Epidermal melanocyte (primary cell): ENCODE measurements around the gene FBH1.
"Not testable (repeated sequence)": the region's sequence is repeated elsewhere in the genome, so short reads cannot be mapped to it uniquely, and the experiment has no call there.

ENCODE experiments used
- DNase-seq: peaks from one replicate; pipeline ENCODE4 v3.0.0; 2011; ENCODE audit warnings: low spot score; ENCODE audit not compliant: insufficient read length

Gene FBH1

DNA sequence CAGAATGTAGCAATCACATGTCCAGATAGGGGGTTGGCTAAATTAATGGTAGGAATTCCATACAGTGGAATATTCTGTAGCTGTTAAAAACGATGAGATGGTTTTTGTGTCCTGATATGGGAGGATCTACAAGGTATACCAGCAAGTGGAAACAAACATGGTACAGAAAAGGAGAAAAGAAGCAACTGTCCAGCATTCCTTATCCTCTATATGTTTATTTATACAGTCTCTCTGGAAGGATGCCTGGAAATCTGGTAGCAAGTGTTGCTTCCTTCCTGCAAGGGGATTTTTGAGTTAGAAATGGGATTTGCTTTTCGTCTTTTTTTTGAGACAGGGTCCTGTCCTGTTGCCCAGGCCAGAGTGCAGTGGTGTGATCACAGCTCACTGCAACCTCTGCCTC is 68.0 kb downstream of the FBH1 start:
- no peak for DNase-seq

DNA sequence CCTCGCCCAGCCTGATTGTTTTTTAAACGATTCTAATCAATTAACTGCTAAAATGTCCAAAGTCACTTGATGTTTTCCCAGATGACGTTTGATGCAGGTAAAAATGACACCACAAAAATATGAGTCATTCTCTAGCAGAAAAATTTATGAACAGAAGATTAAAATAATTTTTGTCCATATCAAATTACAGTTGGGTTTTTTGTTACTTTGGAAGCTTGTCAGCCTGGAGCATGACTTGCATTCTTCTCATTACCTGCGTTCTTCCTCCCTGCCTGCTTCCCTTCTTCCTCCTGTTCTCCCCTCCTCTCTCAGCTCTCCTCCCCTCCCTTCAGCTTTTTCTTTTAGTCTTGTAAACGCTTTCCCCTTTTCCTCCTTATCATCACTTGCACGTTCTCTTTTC is 68.6 kb downstream of the FBH1 start:
- no peak for DNase-seq

DNA sequence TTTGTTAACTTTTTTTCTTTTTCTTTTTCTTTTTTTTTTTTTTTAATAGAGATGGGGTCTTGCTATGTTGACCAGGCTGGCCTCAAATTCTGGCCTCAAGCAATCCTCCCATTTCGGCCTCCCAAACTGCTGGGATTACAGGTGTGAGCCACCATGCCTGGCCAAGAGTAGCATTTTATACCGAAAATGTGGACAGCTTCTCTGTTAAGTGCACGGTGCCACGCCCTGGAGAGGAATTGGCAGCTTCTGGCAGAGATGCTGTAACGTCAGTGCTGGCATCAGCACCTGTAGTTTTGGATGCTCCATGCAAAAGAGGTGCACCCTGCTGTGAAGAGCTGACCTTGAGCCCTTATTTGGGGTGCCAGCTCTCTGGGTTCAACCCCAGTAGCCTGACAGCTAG is 69.1 kb downstream of the FBH1 start:
- DNase-seq, result no peak

DNA sequence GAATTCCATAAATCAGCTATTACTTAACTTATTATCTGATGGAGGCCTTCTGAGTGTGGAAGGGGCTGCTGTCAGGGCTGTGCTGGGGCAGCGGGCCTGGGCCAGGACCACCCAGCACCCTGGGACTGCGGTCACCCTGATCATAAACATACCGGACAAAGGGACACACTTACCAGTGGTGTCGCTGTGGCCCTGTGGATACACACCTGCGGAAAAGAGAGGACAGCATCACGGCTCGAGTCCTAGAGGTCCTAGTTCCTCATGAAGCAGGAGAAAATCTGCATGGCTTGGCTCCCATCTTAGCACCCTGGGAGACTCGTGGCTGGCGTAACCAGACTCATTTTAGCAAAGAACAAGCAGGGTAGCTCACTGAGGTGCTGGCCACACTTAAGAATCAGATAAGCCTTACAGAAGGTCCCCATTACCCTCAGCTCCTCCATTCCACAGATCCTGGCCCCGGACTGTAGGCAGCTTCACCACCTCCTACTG is 69.6 kb downstream of the FBH1 start:
- DNase-seq, result no peak

DNA sequence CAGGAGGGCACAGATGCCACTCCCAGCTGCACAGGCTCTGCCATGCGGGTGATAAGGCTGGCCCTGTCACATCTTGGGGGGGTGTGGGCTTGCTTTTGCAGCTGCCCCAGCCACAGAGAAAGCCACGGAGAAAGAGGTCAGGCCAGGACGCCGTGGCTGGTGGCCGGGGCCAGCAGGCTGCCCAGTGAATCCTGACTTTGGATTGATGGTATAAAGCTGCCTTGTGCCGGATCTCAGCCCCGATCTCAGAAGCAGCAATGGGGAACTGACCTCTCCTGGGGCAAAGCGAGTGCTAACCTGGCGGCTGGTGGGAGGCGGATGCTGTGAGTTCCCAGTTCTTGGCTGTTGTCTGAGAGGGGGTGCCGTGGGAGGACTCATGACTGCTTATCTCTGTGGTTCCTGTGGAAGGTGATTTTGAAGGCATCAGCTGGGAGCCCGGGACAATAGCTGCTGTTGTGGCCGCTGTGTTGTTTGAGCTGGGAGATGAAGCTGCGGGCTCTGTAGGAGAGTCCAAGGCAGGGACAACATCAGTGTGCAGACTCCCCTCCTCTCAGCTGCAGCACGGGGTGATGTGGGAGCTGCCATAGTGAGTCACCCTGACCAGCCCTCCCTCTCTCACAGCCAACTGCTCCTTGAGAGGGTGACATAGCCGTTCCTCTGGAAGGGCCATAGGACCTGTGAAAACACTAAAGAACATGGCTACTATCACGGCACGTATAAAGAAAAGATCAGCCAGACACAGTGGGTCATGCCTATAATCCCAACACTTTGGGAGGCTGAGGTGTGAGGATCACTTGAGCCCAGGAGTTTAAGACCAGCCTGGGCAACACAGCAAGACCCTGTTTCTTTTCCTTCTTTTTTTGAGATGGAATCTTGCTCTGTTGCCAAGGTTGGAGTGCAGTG is 70.3 kb downstream of the FBH1 start:
- no peak for DNase-seq

DNA sequence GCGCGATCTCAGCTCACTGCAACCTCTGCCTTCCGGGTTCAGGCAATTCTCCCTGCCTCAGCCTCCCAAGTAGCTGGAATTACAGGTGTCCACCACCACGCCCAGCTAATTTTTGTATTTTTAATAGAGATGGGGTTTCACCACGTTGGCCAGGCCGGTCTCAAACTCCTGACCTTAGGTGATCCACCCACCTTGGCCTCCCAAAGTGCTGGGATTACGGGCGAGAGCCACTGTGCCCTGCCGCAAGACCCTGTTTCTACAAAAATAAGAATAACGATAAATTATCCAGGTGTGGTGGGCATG is 70.9 kb downstream of the FBH1 start:
- not testable (repeated sequence) for DNase-seq

DNA sequence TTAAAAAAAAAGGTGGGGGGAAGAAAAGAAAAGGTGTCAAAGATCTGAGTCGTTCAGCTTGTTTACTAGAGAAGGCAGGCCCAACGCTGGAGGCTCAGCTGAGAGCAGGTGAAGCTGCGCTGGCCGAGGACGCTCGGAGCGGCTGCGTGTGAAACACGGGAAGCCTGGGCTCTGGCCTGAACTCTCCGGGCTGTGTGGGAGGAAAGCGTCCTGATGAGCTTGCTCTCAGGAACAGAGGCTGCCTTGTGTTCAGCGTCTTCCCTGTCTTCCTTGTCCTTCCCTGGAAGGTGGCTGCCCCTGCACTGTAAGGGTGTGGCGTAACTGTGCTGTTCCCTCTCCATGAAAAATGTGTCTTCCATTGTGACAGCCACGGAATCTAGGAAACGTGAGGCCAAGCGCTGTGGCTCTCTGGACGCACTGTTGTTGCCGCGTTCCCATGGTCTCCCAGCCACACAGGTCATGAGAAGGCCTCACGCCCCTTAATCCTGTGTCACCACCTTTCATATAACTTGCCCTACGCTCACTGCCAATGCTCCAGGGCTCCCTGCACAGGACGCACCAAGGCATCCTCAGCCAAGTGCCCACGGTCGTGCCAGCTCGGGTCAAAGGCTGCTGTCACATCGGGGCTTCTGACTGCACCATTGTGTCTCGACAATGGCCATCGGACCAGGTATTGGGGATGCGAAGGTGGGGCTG is 71.5 kb downstream of the FBH1 start:
- no peak for DNase-seq

DNA sequence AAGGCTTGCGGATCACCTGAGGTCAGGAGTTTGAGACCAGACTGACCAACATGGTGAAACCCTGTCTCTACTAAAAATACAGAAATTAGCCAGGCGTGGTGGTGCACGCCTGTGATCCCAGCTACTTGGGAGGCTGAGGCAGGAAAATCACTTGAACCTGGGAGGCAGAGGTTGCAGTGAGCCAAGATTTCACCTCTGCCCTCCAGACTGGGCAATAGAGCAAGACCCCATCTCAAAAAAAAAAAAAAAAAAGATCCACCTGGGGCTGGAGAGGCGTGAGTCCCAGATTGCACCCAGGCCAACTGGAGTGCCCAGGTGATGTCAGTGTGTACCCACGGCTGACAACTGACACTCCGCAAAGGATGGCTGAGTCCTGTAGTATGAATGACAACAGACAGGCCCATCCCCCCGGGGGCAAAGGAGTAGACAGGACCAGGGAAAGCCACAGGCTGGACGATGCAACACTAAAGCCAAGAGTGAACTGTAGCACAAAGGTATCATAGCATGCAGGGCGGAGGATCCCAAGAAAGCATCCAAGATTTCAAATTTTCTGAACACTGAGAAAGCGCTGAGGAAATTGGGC is 72.4 kb downstream of the FBH1 start:
- DNase-seq, result not testable (repeated sequence)

DNA sequence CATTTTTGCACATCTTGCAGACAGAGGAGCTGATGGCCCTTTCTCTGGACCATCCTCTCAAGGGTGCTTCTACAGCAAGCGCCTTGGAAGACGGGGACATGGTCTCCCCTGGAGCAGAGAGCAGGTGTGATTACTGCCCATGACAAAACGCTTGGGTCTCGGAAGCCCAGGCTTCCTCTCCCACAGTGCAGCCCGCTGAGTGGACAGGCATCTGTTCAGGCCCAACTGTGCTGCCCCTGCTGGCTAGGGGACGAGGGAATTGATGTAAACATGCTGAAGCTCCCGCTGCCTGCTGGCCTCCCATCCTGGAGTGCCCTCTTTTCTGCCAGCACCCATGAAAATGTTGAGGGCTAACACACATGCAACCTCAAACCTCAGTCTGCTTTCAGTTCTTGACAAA is 73.0 kb downstream of the FBH1 start:
- no peak for DNase-seq

DNA sequence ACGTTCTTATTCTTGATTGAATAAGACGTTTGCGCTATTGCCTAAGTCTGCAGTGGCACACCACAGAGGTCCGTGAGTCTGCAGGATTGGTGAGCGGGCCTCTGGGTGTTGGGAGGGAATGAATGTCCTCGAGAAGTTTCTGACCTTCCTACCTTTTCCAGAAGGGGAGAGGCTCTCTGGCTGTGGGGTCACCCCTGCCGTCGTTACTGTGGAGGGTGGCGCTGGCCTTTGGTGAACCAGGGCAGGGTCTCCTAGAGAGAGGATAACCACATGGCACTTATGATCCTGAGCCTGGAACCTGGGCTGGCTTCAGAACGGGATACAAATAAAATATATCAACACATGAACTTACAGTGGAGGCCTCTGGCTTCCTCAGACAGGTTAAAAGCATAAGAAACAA is 73.5 kb downstream of the FBH1 start:
- DNase-seq, result no peak

DNA sequence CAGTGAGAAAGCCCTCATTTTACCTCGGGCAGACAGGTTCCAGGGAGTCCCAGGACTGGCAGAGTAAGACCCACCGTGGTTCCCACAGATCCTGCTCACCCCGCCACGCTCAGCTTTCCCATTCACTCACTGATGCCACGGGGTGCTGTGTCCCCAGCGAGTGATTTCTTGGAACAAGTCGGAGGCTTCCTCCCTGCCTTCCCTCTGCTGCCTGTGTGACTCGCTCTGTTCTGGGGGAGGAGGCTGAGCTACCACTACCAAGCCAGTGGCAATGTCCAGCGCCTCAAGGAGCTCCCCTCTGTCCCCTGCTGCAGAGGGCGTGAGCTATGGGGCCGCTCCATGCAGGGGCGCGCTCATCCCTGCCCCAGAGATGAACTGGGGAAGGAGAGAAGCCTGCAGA is 74.7 kb downstream of the FBH1 start:
- DNase-seq, result no peak

DNA sequence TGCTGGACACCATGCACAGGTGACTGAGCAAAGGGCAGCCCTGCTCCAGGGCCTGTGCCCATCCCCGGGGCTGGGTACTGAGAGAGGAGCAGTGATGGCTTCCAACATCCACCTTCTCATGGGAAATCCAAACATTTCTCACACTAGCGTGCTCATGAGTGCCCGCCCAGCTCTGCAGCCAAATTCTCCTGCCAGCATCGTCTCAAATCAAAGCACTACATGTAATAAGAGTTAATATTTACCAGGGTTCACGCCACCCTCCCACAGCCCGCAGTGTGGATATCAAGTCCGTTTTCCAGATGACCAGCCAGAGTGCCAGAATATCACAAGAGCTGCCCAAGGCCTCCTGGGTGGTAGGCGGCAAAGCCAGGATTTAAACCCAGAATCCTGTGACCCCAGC is 75.2 kb downstream of the FBH1 start:
- DNase-seq, result no peak

DNA sequence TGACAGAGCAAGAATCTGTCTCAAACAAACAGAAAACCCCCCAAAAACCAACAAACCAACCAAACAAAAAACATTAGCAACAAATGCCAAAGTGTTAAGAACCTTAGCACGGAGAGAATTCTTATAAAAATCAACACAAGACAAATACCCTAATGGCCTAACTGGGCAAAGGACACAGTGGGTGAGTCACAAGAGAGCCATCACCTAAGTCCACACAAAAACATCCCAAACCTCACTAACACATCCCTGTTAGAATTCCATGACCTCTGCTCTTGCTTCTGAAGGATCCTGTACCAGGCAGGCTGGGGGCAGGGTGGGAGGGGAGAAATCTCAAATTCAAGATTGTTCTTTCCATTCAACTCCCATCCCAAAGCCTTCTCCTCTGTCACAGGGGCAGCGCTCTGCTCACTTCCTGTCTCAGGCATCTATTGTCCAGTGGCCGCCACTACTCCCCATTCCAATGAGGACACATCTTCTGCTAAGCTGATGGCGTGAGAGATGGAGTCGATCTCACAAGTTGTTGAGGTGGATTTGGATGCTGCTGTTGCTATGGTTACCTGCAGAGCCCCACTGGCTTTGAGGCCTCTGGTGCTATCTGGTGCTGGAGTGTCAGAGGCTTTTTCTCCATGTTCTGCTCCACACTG is 78.1 kb downstream of the FBH1 start:
- DNase-seq, result no peak

DNA sequence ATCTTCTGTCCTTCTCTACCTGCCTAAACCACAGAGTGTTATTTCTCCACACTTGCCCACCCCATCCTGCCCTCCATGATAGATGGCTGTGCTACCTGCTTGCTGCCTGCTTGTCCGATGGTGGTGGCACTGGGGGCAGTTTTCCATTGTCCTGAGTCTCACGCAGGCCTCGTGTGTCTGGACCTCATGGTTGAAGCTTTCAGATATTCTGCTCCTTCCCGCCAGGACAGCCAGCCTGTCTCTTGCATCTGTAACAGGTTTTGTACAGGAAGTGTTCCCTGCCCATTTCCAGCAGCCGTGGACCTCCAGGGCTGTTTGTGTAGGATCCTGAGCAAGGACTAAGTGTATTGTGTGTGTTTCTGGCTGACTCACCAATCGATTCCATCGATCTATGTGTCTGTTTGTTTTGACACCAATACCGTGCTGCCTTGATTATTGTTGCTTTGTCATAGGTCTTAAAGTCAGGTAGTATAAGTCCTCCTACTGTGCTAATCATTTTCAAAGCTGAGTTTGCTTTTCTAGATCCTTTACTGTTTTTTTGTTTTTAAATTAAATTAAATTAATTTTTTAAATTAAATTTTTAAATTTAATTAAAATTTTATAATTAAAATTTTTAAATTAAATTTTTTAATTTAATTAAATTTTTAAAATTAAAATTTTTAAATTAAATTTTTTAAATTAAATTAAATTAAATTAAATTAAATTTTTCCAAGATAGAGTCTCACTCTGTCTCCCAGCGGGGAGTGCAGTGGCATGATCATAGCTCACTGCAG is 78.8 kb downstream of the FBH1 start:
- DNase-seq, result no peak

DNA sequence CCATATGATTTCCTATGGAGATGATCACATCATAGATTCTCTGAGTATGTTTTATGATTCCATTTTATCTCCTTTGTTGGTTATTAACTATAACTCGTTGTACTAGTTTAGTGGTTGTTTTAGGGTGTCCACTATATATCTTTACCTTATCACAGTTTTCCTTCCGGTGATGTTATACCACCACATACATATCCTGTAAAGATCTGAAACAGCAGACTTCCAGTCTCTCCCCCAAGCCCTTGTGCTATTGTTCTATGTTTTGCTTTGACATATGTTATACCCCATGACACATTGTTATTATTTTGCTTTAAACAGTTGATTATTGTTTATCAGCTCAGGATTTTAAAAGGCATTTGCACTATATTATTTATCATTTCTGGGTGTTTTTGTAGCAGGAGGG is 80.0 kb downstream of the FBH1 start:
- DNase-seq, result no peak

DNA sequence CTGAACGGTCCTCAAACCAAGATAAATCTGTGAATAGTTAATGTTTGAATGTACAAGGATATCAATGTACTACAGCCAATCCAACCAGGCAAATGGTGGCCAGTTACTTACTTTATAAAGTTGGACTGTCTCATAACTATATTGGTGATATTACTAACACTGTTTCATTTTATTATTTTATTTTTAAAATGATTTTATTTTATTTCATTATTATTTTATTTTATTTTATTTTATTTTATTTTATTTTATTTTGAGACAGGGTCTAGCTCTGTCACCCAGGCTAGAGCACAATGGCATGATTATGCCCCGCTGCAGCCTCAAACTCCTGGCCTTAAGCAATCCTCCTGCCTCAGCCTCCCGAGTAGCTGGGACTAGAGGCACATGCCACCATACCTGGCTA is 80.5 kb downstream of the FBH1 start:
- DNase-seq, result no peak

DNA sequence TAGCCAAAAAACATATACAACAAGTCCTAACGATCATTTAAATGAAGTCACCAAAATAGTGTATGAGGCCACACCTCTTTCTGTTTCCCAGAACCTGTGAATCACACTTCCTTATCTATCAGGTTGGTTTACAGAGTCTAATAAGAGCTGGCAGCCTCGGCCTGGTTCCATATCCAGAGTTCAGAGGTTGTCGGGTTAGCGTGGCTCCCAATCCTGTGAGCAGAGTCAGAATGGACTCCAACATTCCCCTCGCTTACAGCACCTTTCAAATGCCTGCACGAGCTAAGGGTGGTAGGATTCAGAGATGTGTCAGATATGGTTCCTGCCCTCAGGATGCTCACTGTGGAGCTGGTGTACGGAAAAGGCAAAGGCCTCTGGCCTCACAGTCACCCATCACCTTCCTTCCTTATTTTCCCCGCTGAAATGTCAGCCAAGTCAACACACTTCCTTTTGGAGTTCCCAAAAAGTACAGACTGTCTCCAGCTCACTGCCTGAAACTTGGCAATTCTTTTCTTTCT is 81.3 kb downstream of the FBH1 start:
- DNase-seq, result no peak

DNA sequence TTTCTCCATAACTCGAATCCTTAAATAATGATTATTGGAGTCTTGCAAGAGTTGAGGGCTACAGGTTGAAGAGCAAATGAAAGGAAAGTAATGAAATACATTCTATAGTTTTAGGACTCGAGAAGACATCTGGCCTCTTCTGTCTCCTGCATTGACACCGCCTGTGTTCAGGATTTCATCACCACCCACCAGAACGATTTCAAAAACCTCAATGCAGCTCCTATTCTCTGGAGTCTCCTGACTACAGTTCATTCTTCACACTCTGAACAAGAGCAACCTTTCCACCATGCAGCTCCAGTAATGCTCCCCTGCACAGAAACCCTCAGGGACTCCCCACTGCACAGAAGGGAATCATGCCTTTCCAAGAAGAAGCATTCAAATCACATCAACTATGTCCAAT is 81.8 kb downstream of the FBH1 start:
- DNase-seq, result no peak

DNA sequence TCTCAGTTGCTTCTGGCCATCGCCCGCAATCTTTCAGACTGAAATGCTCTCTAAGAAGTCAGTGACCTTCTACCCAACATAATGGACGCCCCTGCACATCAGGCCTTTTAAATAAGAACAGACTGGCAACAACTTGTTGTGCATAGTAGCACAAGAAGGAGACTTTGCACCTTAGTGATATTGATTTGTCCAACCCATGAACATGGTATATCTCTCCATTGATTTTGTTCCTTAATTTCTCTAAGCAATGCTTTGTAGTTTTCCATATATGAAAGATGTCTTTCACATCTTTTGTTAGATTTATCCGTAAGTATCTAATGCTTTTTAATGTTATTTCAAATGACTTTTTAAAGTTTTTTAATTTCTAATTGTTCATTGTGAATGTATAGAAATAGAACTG is 83.0 kb downstream of the FBH1 start:
- DNase-seq, result no peak

DNA sequence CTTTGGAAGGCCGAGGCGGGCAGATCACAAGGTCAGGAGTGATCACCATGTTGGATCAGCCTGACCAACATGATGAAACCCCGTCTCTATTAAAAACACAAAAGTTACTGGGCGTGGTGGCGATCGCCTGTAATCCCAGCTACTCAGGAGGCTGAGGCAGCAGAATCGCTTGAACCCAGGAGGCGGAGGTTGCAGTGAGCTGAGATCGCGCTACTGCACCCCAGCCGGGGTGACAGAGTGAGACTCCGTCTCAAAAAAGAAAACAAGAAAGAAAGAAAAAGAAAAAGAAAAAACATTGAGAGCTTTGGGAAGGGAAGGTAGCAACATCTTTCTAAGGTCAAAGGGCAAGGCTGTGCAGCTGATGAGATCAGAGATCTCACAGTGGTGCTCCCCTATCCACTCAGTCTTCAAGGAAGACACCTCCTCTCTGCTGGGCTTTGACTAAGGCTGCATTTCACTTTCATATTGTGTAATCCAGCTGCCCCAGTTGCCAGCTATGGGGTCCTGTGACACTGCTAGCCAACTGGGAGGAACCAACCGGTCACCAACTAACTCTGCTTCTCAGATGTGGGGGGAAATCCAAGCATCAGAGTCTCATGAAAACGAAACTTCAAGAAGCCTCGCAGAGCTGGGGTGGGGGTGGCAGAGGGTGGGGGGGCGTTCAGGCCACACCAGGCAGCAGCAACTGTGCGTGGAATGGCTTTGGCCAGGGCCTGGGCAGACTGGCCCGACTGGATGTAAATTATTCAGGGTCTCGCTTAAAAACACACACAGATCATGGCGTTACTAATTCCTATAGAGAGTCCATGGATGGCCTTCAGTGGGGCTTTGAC is 85.8 kb downstream of the FBH1 start:
- no peak for DNase-seq
